MCF 10A (cell line): ENCODE results near the gene POU2F2. TPM values are rescaled to one million over a fixed set of nuclear protein-coding genes. Genes with fewer than 3 reads are reported as not detected.

Experiments
- BruUV-seq: library from RNA; stranded (reverse); fragments of 400-500 nt; replicated peaks from 2 replicates; lab custom pipeline; 2021; lab: Mats Ljungman, UMichigan
- CTCF ChIA-PET: fragments of 300-600 bp; sonication (Branson Sonifier 250); formaldehyde crosslinking; extraction: SDS; loops from one replicate; lab custom pipeline; 2021; ENCODE audit warnings: antibody characterized with exemption, inconsistent platforms; lab: Yijun Ruan, JAX
- POLR2A ChIA-PET: fragments of 300-600, 350-650 bp; sonication (Branson Sonifier 250); formaldehyde crosslinking; extraction: SDS; loops from one replicate; lab custom pipeline; 2020; ENCODE audit warnings: antibody characterized with exemption, inconsistent platforms; lab: Yijun Ruan, JAX
- DNase-seq: peaks from one replicate; pipeline ENCODE4 v3.0.0-alpha.2; 2018; ENCODE audit not compliant: unreplicated experiment
- H3K27ac Mint-ChIP-seq: one replicate; pipeline ENCODE4 v1.8.0; 2022; ENCODE audit warnings: mild to moderate bottlenecking, low read depth, mixed read lengths; ENCODE audit not compliant: unreplicated experiment
- H3K27me3 Mint-ChIP-seq: one replicate; pipeline ENCODE4 v1.8.0; 2022; ENCODE audit warnings: mixed read lengths; ENCODE audit not compliant: insufficient read depth, unreplicated experiment
- H3K36me3 Mint-ChIP-seq: one replicate; pipeline ENCODE4 v1.8.0; 2022; ENCODE audit warnings: mild to moderate bottlenecking, moderate library complexity, mixed read lengths; ENCODE audit not compliant: insufficient read depth, unreplicated experiment
- H3K4me1 Mint-ChIP-seq: one replicate; pipeline ENCODE4 v1.8.0; 2022; ENCODE audit warnings: mixed read lengths; ENCODE audit not compliant: insufficient read depth, unreplicated experiment
- H3K4me3 Mint-ChIP-seq: one replicate; pipeline ENCODE4 v1.8.0; 2022; ENCODE audit warnings: mild to moderate bottlenecking, moderate library complexity, mixed read lengths; ENCODE audit not compliant: unreplicated experiment
- H3K9me3 Mint-ChIP-seq: one replicate; pipeline ENCODE4 v1.8.0; 2022; ENCODE audit warnings: mixed read lengths; ENCODE audit not compliant: unreplicated experiment
- intact Hi-C: fragments of 100-400 bp; cut with micrococcal nuclease; formaldehyde crosslinking; loops from 2 replicates; pipeline ENCODE4 v1.14.1; 2022
- microRNA-seq: library from miRNA; unstranded; fragments of <30 nt; microRNA quantifications from one replicate; pipeline ENCODE4 v1.2.0, GENCODE V29; 2022
- total RNA-seq: library from RNA; stranded (reverse); gene quantifications from 2 replicates; pipeline ENCODE4 v1.2.3, GENCODE V29; 2022
- TF ChIP-seq, protein P1 (sequence below): fragments of 200-600 bp; IDR thresholded peaks from one replicate; pipeline ENCODE4 v1.8.0; 2022; ENCODE audit warnings: antibody characterized with exemption, mild to moderate bottlenecking; ENCODE audit not compliant: unreplicated experiment

The POU2F2 gene
- total RNA-seq, 1 experiment from 2014 or later, result 0.70 TPM

DNA sequence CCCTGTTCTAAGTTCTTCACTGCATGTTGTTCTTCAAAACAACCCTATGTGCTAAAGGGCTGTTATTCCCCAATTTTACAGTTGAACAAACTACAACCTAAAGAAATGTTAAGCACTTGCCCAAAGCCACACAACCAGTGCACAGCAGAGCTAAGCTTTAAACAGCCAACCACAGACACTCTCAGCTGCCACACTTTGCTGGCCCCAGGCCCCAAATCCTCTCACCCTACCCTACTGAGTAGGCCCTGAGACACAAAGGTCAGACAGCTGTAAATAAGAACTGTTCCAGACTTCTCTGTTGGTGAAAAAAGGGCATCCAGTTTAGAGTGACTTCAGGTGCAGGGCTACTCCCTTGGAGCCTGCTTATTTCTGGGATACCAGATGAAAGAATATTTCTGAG is 92.2 kb downstream of the POU2F2 start:
- Mint-ChIP-seq H3K27me3 (no peaks in the 10 kb centered on the region), H3K4me3 (no peak overlapping the region), H3K27ac (no peak overlapping the region), H3K4me1 (no peaks in the 10 kb centered on the region), H3K36me3 (peaks cover 6% of the 10 kb centered on the region), H3K9me3 (no peaks in the 10 kb centered on the region)
- intact Hi-C loops, result no loop called here
- TF ChIP-seq, protein P1, sequence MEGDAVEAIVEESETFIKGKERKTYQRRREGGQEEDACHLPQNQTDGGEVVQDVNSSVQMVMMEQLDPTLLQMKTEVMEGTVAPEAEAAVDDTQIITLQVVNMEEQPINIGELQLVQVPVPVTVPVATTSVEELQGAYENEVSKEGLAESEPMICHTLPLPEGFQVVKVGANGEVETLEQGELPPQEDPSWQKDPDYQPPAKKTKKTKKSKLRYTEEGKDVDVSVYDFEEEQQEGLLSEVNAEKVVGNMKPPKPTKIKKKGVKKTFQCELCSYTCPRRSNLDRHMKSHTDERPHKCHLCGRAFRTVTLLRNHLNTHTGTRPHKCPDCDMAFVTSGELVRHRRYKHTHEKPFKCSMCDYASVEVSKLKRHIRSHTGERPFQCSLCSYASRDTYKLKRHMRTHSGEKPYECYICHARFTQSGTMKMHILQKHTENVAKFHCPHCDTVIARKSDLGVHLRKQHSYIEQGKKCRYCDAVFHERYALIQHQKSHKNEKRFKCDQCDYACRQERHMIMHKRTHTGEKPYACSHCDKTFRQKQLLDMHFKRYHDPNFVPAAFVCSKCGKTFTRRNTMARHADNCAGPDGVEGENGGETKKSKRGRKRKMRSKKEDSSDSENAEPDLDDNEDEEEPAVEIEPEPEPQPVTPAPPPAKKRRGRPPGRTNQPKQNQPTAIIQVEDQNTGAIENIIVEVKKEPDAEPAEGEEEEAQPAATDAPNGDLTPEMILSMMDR, result no peak
- ChIA-PET CTCF (interaction anchor here (0.7 kb wide), 1 partner anchor 11 kb away, joined by 3 read pairs; no protein-coding TSS in a partner anchor), POLR2A (no interaction called here)
- DNase-seq, result no peak
- no TSS peak for BruUV-seq

- POLR2A ChIA-PET, result no interaction called here
- no peak for DNase-seq
- Mint-ChIP-seq H3K9me3 (no peaks in the 10 kb centered on the region), H3K36me3 (peaks cover 6% of the 10 kb centered on the region), H3K4me3 (no peak overlapping the region), H3K27me3 (no peaks in the 10 kb centered on the region), H3K27ac (no peak overlapping the region), H3K4me1 (no peaks in the 10 kb centered on the region)
- intact Hi-C loops, result no loop called here
- CTCF ChIA-PET, result interaction anchor here (0.7 kb wide), 1 partner anchor 22 kb away, joined by 3 read pairs; no protein-coding TSS in a partner anchor
- TF ChIP-seq, protein P1, result no peak
- no TSS peak for BruUV-seq
These were observed 93.6 kb downstream of the POU2F2 start for GRCh38 chr19:42038666-42039065.

DNA sequence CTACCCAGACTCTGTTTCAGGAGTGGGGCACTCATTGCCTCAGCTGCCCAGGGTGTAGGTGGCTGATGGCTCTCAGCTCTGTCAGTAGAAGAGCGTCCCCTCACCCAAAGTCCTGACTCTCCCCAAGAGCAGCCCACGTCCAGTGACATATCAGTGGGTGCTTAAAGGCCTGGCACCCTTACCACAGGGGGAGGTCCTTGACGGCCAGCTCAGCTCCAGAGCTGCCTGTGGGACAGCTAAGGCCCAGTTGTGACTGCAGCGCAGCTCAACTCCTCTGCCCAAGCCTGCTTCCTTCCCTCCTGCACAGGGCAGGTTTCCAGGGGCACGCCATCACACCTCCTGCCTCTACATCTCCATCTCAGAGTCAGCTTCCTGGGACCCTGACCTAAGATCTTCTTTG is 94.6 kb downstream of the POU2F2 start:
- Mint-ChIP-seq H3K27me3 (no peaks in the 10 kb centered on the region), H3K27ac (no peak overlapping the region), H3K4me3 (no peak overlapping the region), H3K4me1 (no peaks in the 10 kb centered on the region), H3K36me3 (peaks cover 6% of the 10 kb centered on the region), H3K9me3 (no peaks in the 10 kb centered on the region)
- intact Hi-C loops, result no loop called here
- TF ChIP-seq, protein P1, result no peak
- no TSS peak for BruUV-seq
- POLR2A ChIA-PET, result interaction anchor here (0.6 to 0.7 kb wide), 2 partner anchors 12 to 237 kb away, joined by 3 read pairs; no protein-coding TSS in a partner anchor
- DNase-seq, result no peak
- CTCF ChIA-PET, result interaction anchor here (0.5 kb wide), 1 partner anchor 143 kb away, joined by 3 read pairs; no protein-coding TSS in a partner anchor

Small RNA genes within 50 kb of the gene (microRNA-seq; reads per million reads assigned to microRNA genes)
- not detected for gene MIR4323

Other genes with a start within 250 kb of the POU2F2 start
- gene ARHGEF1, start 249.3 kb downstream of the POU2F2 start, total RNA-seq, result 106 and 108 TPM in 2 replicates
- 0.34 TPM in 1 of 2 replicates, not detected in the other for gene ERFL, start 204.0 kb downstream of the POU2F2 start, total RNA-seq
- 75.4 and 104 TPM in 2 replicates for gene RABAC1, start 173.1 kb downstream of the POU2F2 start, total RNA-seq
- gene ATP1A3, start 138.2 kb downstream of the POU2F2 start, total RNA-seq, result not detected in 2 replicates
- gene GRIK5, start 62.2 kb downstream of the POU2F2 start, total RNA-seq, result 1.6 and 1.8 TPM in 2 replicates
- gene ZNF574, start 56.3 kb downstream of the POU2F2 start, total RNA-seq, result 12.2 and 13.5 TPM in 2 replicates
- 28.5 and 31.2 TPM in 2 replicates for gene DEDD2, start 85.2 kb upstream of the POU2F2 start, total RNA-seq
- 11.5 and 12.3 TPM in 2 replicates for gene ZNF526, start 87.9 kb upstream of the POU2F2 start, total RNA-seq
- 53.5 and 54.5 TPM in 2 replicates for gene GSK3A, start 110.2 kb upstream of the POU2F2 start, total RNA-seq
- 27.8 and 35.1 TPM in 2 replicates for gene ERF, start 122.7 kb upstream of the POU2F2 start, total RNA-seq
- gene CIC, start 136.8 kb upstream of the POU2F2 start, total RNA-seq, result 66.9 and 67.9 TPM in 2 replicates
- 0.30 and 0.64 TPM in 2 replicates for gene PRR19, start 169.7 kb upstream of the POU2F2 start, total RNA-seq
- gene PAFAH1B3, start 170.2 kb upstream of the POU2F2 start, total RNA-seq, result 9.5 and 30.6 TPM in 2 replicates
- not detected in 2 replicates for gene TMEM145, start 180.9 kb upstream of the POU2F2 start, total RNA-seq
- 13.0 and 20.6 TPM in 2 replicates for gene MEGF8, start 193.2 kb upstream of the POU2F2 start, total RNA-seq